ENCODE measurements around the gene ANKS1B. TPM values are rescaled to one million over a fixed set of nuclear protein-coding genes. Genes with fewer than 3 reads are reported as not detected.

The ANKS1B gene
- total RNA-seq, 1 experiment from 2014 or later: 5.8 TPM

- TF ChIP-seq RELA (CRISPR knock-in tag; IDR thresholded peaks at IDR 0.05; ENCODE audit: borderline replicate concordance): no peak
- TF ChIP-seq GRHL2 (CRISPR knock-in tag; IDR thresholded peaks at IDR 0.05; ENCODE audit: insufficient replicate concordance, severe bottlenecking): no peak
- no peak for TF ChIP-seq ATF6 (CRISPR knock-in tag; IDR thresholded peaks at IDR 0.05)
- no peak for TF ChIP-seq PRDM15 (CRISPR knock-in tag; IDR thresholded peaks at IDR 0.05)
- no peak for TF ChIP-seq FOXP4 (CRISPR knock-in tag; IDR thresholded peaks at IDR 0.05)
- no peak for TF ChIP-seq NR1H2 (CRISPR knock-in tag; IDR thresholded peaks at IDR 0.05)
Observed at GRCh38 chr12:98885778-98886177, 1099.0 kb downstream of the ANKS1B start (continued).

GRCh38 chr12:98883231-98883630 lies 1101.5 kb downstream of the ANKS1B start:
- DNase-seq (ENCODE audit: low spot score) (no peak), ATAC-seq (no peak)
- Mint-ChIP-seq H3K4me1 (peaks cover 15% of the 10 kb centered on the region), H3K27me3 (ENCODE audit: low read depth) (peaks cover 36% of the 10 kb centered on the region), H3K36me3 (no peaks in the 10 kb centered on the region), H3K9me3 (no peaks in the 10 kb centered on the region), H3K27ac (no peak overlapping the region), H3K4me3 (no peak overlapping the region)
- POLR2A ChIA-PET: no interaction called here
- CTCF ChIA-PET: no interaction called here
- TF ChIP-seq EMX1 (CRISPR knock-in tag; IDR thresholded peaks at IDR 0.05) (no peak), ZNF512 (CRISPR knock-in tag; IDR thresholded peaks at IDR 0.05; ENCODE audit: borderline replicate concordance) (no peak)

GRCh38 chr12:98882526-98882925 lies 1102.2 kb downstream of the ANKS1B start:
- no peak for DNase-seq (ENCODE audit: low spot score)
- peaks cover 34% of the 10 kb centered on the region for H3K27me3 Mint-ChIP-seq (ENCODE audit: low read depth)
- CTCF ChIA-PET: no interaction called here
- H3K27ac Mint-ChIP-seq: no peak overlapping the region
- POLR2A ChIA-PET: interaction anchor here (0.7 kb wide), 1 partner anchor 991 kb away, joined by 3 read pairs; no protein-coding TSS in a partner anchor
- H3K9me3 Mint-ChIP-seq: no peaks in the 10 kb centered on the region
- no peak for ATAC-seq
- TF ChIP-seq ETV6 (CRISPR knock-in tag; IDR thresholded peaks at IDR 0.05): no peak
- TF ChIP-seq FOXP1 (CRISPR knock-in tag; IDR thresholded peaks at IDR 0.05; ENCODE audit: borderline replicate concordance): no peak
- no peak for TF ChIP-seq ESRRA (CRISPR knock-in tag; IDR thresholded peaks at IDR 0.05; ENCODE audit: borderline replicate concordance)
- no peak for TF ChIP-seq E2F4 (CRISPR knock-in tag; IDR thresholded peaks at IDR 0.05; ENCODE audit: borderline replicate concordance, low read depth)
- no peak for TF ChIP-seq TEAD1 (CRISPR knock-in tag; IDR thresholded peaks at IDR 0.05)
- H3K4me3 Mint-ChIP-seq: no peak overlapping the region
- H3K36me3 Mint-ChIP-seq: no peaks in the 10 kb centered on the region
- H3K4me1 Mint-ChIP-seq: peaks cover 15% of the 10 kb centered on the region
